ENCODE data around the gene INTS15. TPM values are rescaled to one million over a fixed set of nuclear protein-coding genes. Genes with fewer than 3 reads are reported as not detected.
A peak's percentile ranks its signal among the peaks of the same experiment; 100 is the strongest.
"Not testable (repeated sequence)": the region's sequence is repeated elsewhere in the genome, so short reads cannot be mapped to it uniquely, and the experiment has no call there.

The INTS15 gene
- total and polyA plus RNA-seq, 10 of the 15 experiments (the other 5 are each of a cell fraction or from before 2014, with no cell fraction given): 0.89 to 28.2 (median 16.8) TPM

GRCh38 chr7:6576867-6577368, 12.9 kb upstream of the INTS15 start:
- BruUV-seq (replicated peaks); FAIRE-seq; RAD21 ChIA-PET (ENCODE audit: unreplicated experiment); in situ Hi-C loops (cut with MboI); ATAC-seq; H3K27me3 ChIP-seq (replicated peaks in 1 of 2; ENCODE audit: control insufficient read depth in 2 of 2, insufficient read depth in 2 of 2, low read length in 1 of 2); DNase-seq (ENCODE audit: low read depth, low spot score); H3K79me2 ChIP-seq (ENCODE audit: control insufficient read depth, insufficient read depth, low read length); H4K20me1 ChIP-seq (ENCODE audit: control insufficient read depth, insufficient read depth); H3K9me3 ChIP-seq (replicated peaks; ENCODE audit: control insufficient read depth, insufficient read depth, low read length); H3K36me3 ChIP-seq (ENCODE audit: control insufficient read depth in 2 of 2, insufficient read depth in 2 of 2, low read length in 1 of 2): not testable (repeated sequence)
- ChIA-PET SMC1A (ENCODE audit: uncharacterized antibody, unreplicated experiment) (interaction anchor here (0.8 to 2.0 kb wide), 2 partner anchors 14 to 333 kb away, joined by 3 to 7 read pairs; no protein-coding TSS in a partner anchor), CTCF (interaction anchor here (3.4 to 5.1 kb wide), 2 partner anchors 14 to 61 kb away, joined by 13 to 38 read pairs; partner anchors contain the start of gene INTS15), POLR2A (interaction anchor here (0.6 to 1.1 kb wide), 2 partner anchors 97 to 326 kb away, joined by 3 read pairs; no protein-coding TSS in a partner anchor)
- peaks cover 27% of the 10 kb centered on the region for H3K4me1 ChIP-seq (ENCODE audit: control insufficient read depth, insufficient read depth, low read length)
- peak overlapping the region; percentile 89; the same call in 1 of the 2 replicates for H3K9ac ChIP-seq (ENCODE audit: control insufficient read depth, insufficient read depth, low read length)
- intact Hi-C loops (cut with micrococcal nuclease; ENCODE audit: unreplicated experiment): loop anchor here (5.0 kb wide), 1 partner anchor 60 kb away; the partner anchor contains the start of gene ZNF316
- H3K4me3 ChIP-seq: peak overlapping the region; percentile 98
- H2AFZ ChIP-seq (ENCODE audit: control insufficient read depth, low read depth, low read length): peak overlapping the region; percentile 64
- peak overlapping the region; percentile 57; the same call in 1 of the 2 replicates for H3K4me2 ChIP-seq (ENCODE audit: control insufficient read depth, insufficient read depth)
- 7% methylated on average over 13 of the region's 14 CpGs for WGBS (ENCODE audit: insufficient coverage, insufficient replicate concordance, low lambda C conversion rate, missing lambda C conversion rate)
- TF ChIP-seq SRF (IDR thresholded peaks at IDR 0.05; ENCODE audit: low read depth in 2 of 2, low read length in 2 of 2) (0 out of 4 replicates have a peak, but pooled peaks of 1 of the 2 experiments have one; percentile 8), ZBTB11 (CRISPR knock-in tag; IDR thresholded peaks at IDR 0.05) (peak; percentile 73; the same call in 1 of the 2 replicates)
- peak overlapping the region; percentile 75 for H3K27ac ChIP-seq (ENCODE audit: control insufficient read depth, insufficient read depth)
